Natural killer cell (primary cell): ENCODE results near the gene GUCA2B. TPM values are rescaled to one million over a fixed set of nuclear protein-coding genes. Genes with fewer than 3 reads are reported as not detected.

Experiments
- ATAC-seq, 3 donors: fragments of 150-1000 bp in 2 of 3; fragments of 200-7000 bp in 1 of 3; cut with Tn5 transposase; 1 replicate in 1 of 3; 2 replicates in 2 of 3; pipeline ENCODE4 v1.10.0; 2021; ENCODE audit warnings: mild to moderate bottlenecking in 2 of 3, moderate library complexity in 2 of 3
- DNase-seq, 2 donors: peaks; one replicate each; pipeline versions ENCODE4 v3.0.0 to v3.0.0-alpha.2; 2013 to 2021; ENCODE audit warnings: mixed read lengths in 1 of 2
- H3K27ac ChIP-seq: one replicate; pipeline ENCODE4 v1.5.1; 2013; ENCODE audit warnings: mild to moderate bottlenecking, low read length
- H3K27me3 ChIP-seq: one replicate; pipeline ENCODE4 v1.6.1; 2013; ENCODE audit warnings: low read length; ENCODE audit not compliant: control insufficient read depth, insufficient read depth
- H3K36me3 ChIP-seq: one replicate; pipeline ENCODE4 v1.6.1; 2013; ENCODE audit warnings: low read length; ENCODE audit not compliant: control insufficient read depth, insufficient read depth
- H3K4me1 ChIP-seq: one replicate; pipeline ENCODE4 v1.6.1; 2013; ENCODE audit warnings: low read length; ENCODE audit not compliant: control insufficient read depth, insufficient read depth
- H3K4me3 ChIP-seq: one replicate; pipeline ENCODE4 v1.5.1; 2013; ENCODE audit warnings: low read length
- H3K9me3 ChIP-seq: one replicate; pipeline ENCODE4 v1.6.1; 2013; ENCODE audit warnings: low read length; ENCODE audit not compliant: control insufficient read depth, insufficient read depth
- H3K27ac Mint-ChIP-seq, 2 donors: one replicate each; pipeline ENCODE4 v1.8.0; 2022; ENCODE audit warnings: mild to moderate bottlenecking in 2 of 2, mixed read lengths in 2 of 2, moderate library complexity in 1 of 2
- H3K27me3 Mint-ChIP-seq, 2 donors: one replicate each; pipeline ENCODE4 v1.8.0; 2022; ENCODE audit warnings: low read depth in 2 of 2, mixed read lengths in 2 of 2
- H3K36me3 Mint-ChIP-seq: one replicate; pipeline ENCODE4 v1.8.0; 2022; ENCODE audit warnings: mixed read lengths
- H3K4me1 Mint-ChIP-seq, 2 donors: one replicate each; pipeline ENCODE4 v1.8.0; 2022; ENCODE audit warnings: mixed read lengths in 2 of 2
- H3K4me3 Mint-ChIP-seq: one replicate; pipeline ENCODE4 v1.8.0; 2022; ENCODE audit warnings: mild to moderate bottlenecking, moderate library complexity, mixed read lengths
- H3K9me3 Mint-ChIP-seq, 2 donors: one replicate each; pipeline ENCODE4 v1.8.0; 2022; ENCODE audit warnings: mixed read lengths in 2 of 2
- CTCF ChIP-seq: fragments of 200-600 bp; IDR thresholded peaks from one replicate; pipeline ENCODE4 v1.8.0; 2022; ENCODE audit warnings: antibody characterized with exemption
- WGBS: methylation state at CpG from one replicate; pipeline ENCODE4 v1.1.7; 2013; ENCODE audit warnings: missing lambda C conversion rate; ENCODE audit not compliant: insufficient coverage; 5-methylcytosine and 5-hydroxymethylcytosine counted together
- intact Hi-C: fragments of 100-400 bp; cut with micrococcal nuclease; formaldehyde crosslinking; loops from one replicate; pipeline ENCODE4 v1.14.2; 2022
- total RNA-seq, 4 donors: library from RNA; stranded (reverse); fragments of 120-200 nt in 1 of 4; gene quantifications; one replicate each; pipeline versions ENCODE4 v1.2.3 to v1.2.4, GENCODE V29; 2013 to 2022

GUCA2B gene
- total RNA-seq, 3 donors from 2014 or later (not counting 1 experiment from before 2014, with no cell fraction given): not detected

- peaks cover 11 to 20% of the 10 kb centered on the region in 2 donors for H3K27me3 Mint-ChIP-seq
- H3K4me3 ChIP-seq: no peak overlapping the region
- WGBS: 96% methylated on average over 1 of the region's 1 CpG
- H3K36me3 Mint-ChIP-seq: no peaks in the 10 kb centered on the region
- no peaks in the 10 kb centered on the region for H3K36me3 ChIP-seq
- no peak overlapping the region for H3K4me3 Mint-ChIP-seq
- no peaks in the 10 kb centered on the region for H3K9me3 Mint-ChIP-seq
- DNase-seq: no peak
- no peak overlapping the region for H3K27ac ChIP-seq
- no peaks in the 10 kb centered on the region for H3K9me3 ChIP-seq
- H3K27ac Mint-ChIP-seq: no peak overlapping the region
- intact Hi-C loops: no loop called here
- TF ChIP-seq CTCF: no peak
- H3K27me3 ChIP-seq: no peaks in the 10 kb centered on the region
- H3K4me1 Mint-ChIP-seq: no peaks in the 10 kb centered on the region
- no peaks in the 10 kb centered on the region for H3K4me1 ChIP-seq
- no peak for ATAC-seq
Observed at GRCh38 chr1:42125552-42125951, 27.7 kb upstream of the GUCA2B start.

- H3K4me3 ChIP-seq: no peak overlapping the region
- H3K27me3 Mint-ChIP-seq: peaks cover 8 to 13% of the 10 kb centered on the region in 2 donors
- intact Hi-C loops: no loop called here
- H3K9me3 ChIP-seq: no peaks in the 10 kb centered on the region
- no peaks in the 10 kb centered on the region for H3K4me1 ChIP-seq
- no peaks in the 10 kb centered on the region for H3K36me3 ChIP-seq
- no peaks in the 10 kb centered on the region for H3K4me1 Mint-ChIP-seq
- H3K9me3 Mint-ChIP-seq: no peaks in the 10 kb centered on the region
- ATAC-seq (no peak), DNase-seq (no peak)
- no peak overlapping the region for H3K4me3 Mint-ChIP-seq
- no peak overlapping the region for H3K27ac ChIP-seq
- WGBS: 94% methylated on average over 6 of the region's 6 CpGs
- H3K36me3 Mint-ChIP-seq: no peaks in the 10 kb centered on the region
- H3K27ac Mint-ChIP-seq: no peak overlapping the region
- TF ChIP-seq CTCF: no peak
- H3K27me3 ChIP-seq: no peaks in the 10 kb centered on the region
Observed at GRCh38 chr1:42127767-42128166, 25.4 kb upstream of the GUCA2B start.

GRCh38 chr1:42128499-42128898 lies 24.7 kb upstream of the GUCA2B start:
- Histone ChIP-seq H3K4me3 (no peak overlapping the region), H3K27ac (no peak overlapping the region), H3K27me3 (no peaks in the 10 kb centered on the region), H3K4me1 (no peaks in the 10 kb centered on the region), H3K36me3 (no peaks in the 10 kb centered on the region), H3K9me3 (no peaks in the 10 kb centered on the region)
- H3K4me3 Mint-ChIP-seq: no peak overlapping the region
- no peaks in the 10 kb centered on the region for H3K36me3 Mint-ChIP-seq
- TF ChIP-seq CTCF: no peak
- DNase-seq: no peak
- WGBS: 91% methylated on average over 2 of the region's 2 CpGs
- ATAC-seq: no peak
- peaks cover 8 to 10% of the 10 kb centered on the region in 2 donors for H3K27me3 Mint-ChIP-seq
- H3K9me3 Mint-ChIP-seq: no peaks in the 10 kb centered on the region
- H3K27ac Mint-ChIP-seq: no peak overlapping the region
- intact Hi-C loops: no loop called here
- no peaks in the 10 kb centered on the region for H3K4me1 Mint-ChIP-seq

- ATAC-seq (no peak), DNase-seq (no peak)
- TF ChIP-seq CTCF: no peak
- no peak overlapping the region for H3K27ac ChIP-seq
- no peaks in the 10 kb centered on the region for H3K4me1 ChIP-seq
- no peaks in the 10 kb centered on the region for H3K4me1 Mint-ChIP-seq
- intact Hi-C loops: no loop called here
- H3K27ac Mint-ChIP-seq: no peak overlapping the region
- peaks cover 5 to 8% of the 10 kb centered on the region in 2 donors for H3K27me3 Mint-ChIP-seq
- no peaks in the 10 kb centered on the region for H3K27me3 ChIP-seq
- H3K36me3 Mint-ChIP-seq: no peaks in the 10 kb centered on the region
- H3K4me3 ChIP-seq: no peak overlapping the region
- WGBS: 87% methylated on average over 2 of the region's 3 CpGs
- no peak overlapping the region for H3K4me3 Mint-ChIP-seq
- no peaks in the 10 kb centered on the region for H3K36me3 ChIP-seq
- H3K9me3 ChIP-seq: no peaks in the 10 kb centered on the region
- H3K9me3 Mint-ChIP-seq: no peaks in the 10 kb centered on the region
Observed at GRCh38 chr1:42128964-42129363, 24.2 kb upstream of the GUCA2B start.
